ENCODE results near the gene DENND4B. TPM values are rescaled to one million over a fixed set of nuclear protein-coding genes. Genes with fewer than 3 reads are reported as not detected.

The DENND4B gene
- total and polyA plus RNA-seq, 10 of the 15 experiments (the other 5 are each of a cell fraction or from before 2014, with no cell fraction given): 12.0 to 74.8 (median 22.7) TPM

- peak; percentile 53 for TF ChIP-seq CUX1 (IDR thresholded peaks at IDR 0.05; ENCODE audit: insufficient replicate concordance, low read depth, low read length)
- TF ChIP-seq DPF2 (IDR thresholded peaks at IDR 0.05): peak; percentile 95
- TF ChIP-seq STAT1 (conservative IDR thresholded peaks at IDR 0.05): no peak; the same call in 1 of the 2 replicates
- TF ChIP-seq SIN3A (IDR thresholded peaks at IDR 0.05; ENCODE audit: low read depth, low read length): peak; percentile 73; the same call in 1 of the 2 replicates
- 0 out of 2 replicates have a peak, but pooled peaks have one; percentile 59 for TF ChIP-seq PML (IDR thresholded peaks at IDR 0.05; ENCODE audit: low read length)
- peak; percentile 81 for TF ChIP-seq TBL1XR1 (IDR thresholded peaks at IDR 0.05; ENCODE audit: low read depth, low read length)
- TF ChIP-seq ASH2L (IDR thresholded peaks at IDR 0.05; ENCODE audit: borderline replicate concordance, low read depth): no peak
- no peak for TF ChIP-seq ATF2 (IDR thresholded peaks at IDR 0.05; ENCODE audit: low read length)
- TF ChIP-seq ZNF592 (IDR thresholded peaks at IDR 0.05): peak; percentile 59; the same call in 1 of the 2 replicates
- peak; percentile 57; the same call in 1 of the 2 replicates for TF ChIP-seq CHD2 (IDR thresholded peaks at IDR 0.05; ENCODE audit: borderline replicate concordance, low read depth, low read length)
- peak; percentile 94 for TF ChIP-seq BCL11A (IDR thresholded peaks at IDR 0.05; ENCODE audit: low read depth, low read length)
- TF ChIP-seq PKNOX1 (IDR thresholded peaks at IDR 0.05): peak; percentile 90
- peak; percentile 88 for TF ChIP-seq PAX5 (IDR thresholded peaks at IDR 0.05; ENCODE audit: borderline replicate concordance, low read depth, low read length)
- TF ChIP-seq IRF4 (IDR thresholded peaks at IDR 0.05; ENCODE audit: low read depth, low read length): peak; percentile 88
- TF ChIP-seq ESRRA (IDR thresholded peaks at IDR 0.05; ENCODE audit: low read length): no peak
- no peak for TF ChIP-seq TARDBP (IDR thresholded peaks at IDR 0.05; ENCODE audit: borderline replicate concordance)
- no peak for TF ChIP-seq SREBF2 (IDR thresholded peaks at IDR 0.05; ENCODE audit: low read length)
- TF ChIP-seq IKZF1 (conservative IDR thresholded peaks at IDR 0.05): peak; percentile 96
Observed at GRCh38 chr1:153945795-153946621, 510 bp downstream of the DENND4B start (continued).

Measured in GM12878 (cell line).